Mesendoderm (in vitro differentiated cells): ENCODE data around the gene TMEM125.
A peak's percentile ranks its signal among the peaks of the same experiment; 100 is the strongest.

ENCODE experiments used
- DNase-seq: peaks from one replicate; pipeline ENCODE4 v3.0.0; 2013
- H2AK5ac ChIP-seq: 2 replicates; pipeline ENCODE4 v1.6.1; 2013; ENCODE audit warnings: low read length, inconsistent platforms
- H2BK120ac ChIP-seq: 2 replicates; pipeline ENCODE4 v1.6.1; 2013; ENCODE audit warnings: low read depth, mild to moderate bottlenecking, low read length, moderate library complexity, mixed read lengths
- H2BK15ac ChIP-seq: replicated peaks from 2 replicates; pipeline ENCODE4 v1.6.1; 2013; ENCODE audit warnings: low read depth, mild to moderate bottlenecking, moderate library complexity
- H2BK5ac ChIP-seq: 2 replicates; pipeline ENCODE4 v1.6.1; 2013; ENCODE audit warnings: low read length, inconsistent platforms
- H3K18ac ChIP-seq: 2 replicates; pipeline ENCODE4 v1.6.1; 2013; ENCODE audit warnings: mild to moderate bottlenecking, low read length, mixed read lengths
- H3K23ac ChIP-seq: one replicate; pipeline ENCODE4 v1.6.1; 2013; ENCODE audit warnings: low read length
- H3K27ac ChIP-seq: 2 replicates; pipeline ENCODE4 v1.5.1; 2013; ENCODE audit warnings: low read depth, mild to moderate bottlenecking, inconsistent platforms, low read length, moderate library complexity
- H3K27me3 ChIP-seq: 2 replicates; pipeline ENCODE4 v1.6.1; 2013; ENCODE audit warnings: low read length, control low read depth, mild to moderate bottlenecking, inconsistent platforms; ENCODE audit not compliant: insufficient read depth, poor library complexity
- H3K36me3 ChIP-seq: 2 replicates; pipeline ENCODE4 v1.6.1; 2013; ENCODE audit warnings: low read length, inconsistent platforms; ENCODE audit not compliant: control insufficient read depth, insufficient read depth
- H3K4ac ChIP-seq: one replicate; pipeline ENCODE4 v1.6.1; 2013; ENCODE audit warnings: low read depth, mild to moderate bottlenecking, low read length, moderate library complexity
- H3K4me1 ChIP-seq: 2 replicates; pipeline ENCODE4 v1.6.1; 2013; ENCODE audit warnings: low read depth, low read length, inconsistent platforms; ENCODE audit not compliant: control insufficient read depth
- H3K4me2 ChIP-seq: 2 replicates; pipeline ENCODE4 v1.6.1; 2013; ENCODE audit warnings: low read length
- H3K4me3 ChIP-seq: 2 replicates; pipeline ENCODE4 v1.5.1; 2013; ENCODE audit warnings: mild to moderate bottlenecking, low read length
- H3K56ac ChIP-seq: one replicate; pipeline ENCODE4 v1.6.1; 2013; ENCODE audit warnings: low read length
- H3K79me1 ChIP-seq: 2 replicates; pipeline ENCODE4 v1.6.1; 2013; ENCODE audit warnings: low read length, inconsistent platforms
- H3K79me2 ChIP-seq: 2 replicates; pipeline ENCODE4 v1.6.1; 2013; ENCODE audit warnings: mild to moderate bottlenecking, low read length; ENCODE audit not compliant: control insufficient read depth, insufficient read depth
- H3K9ac ChIP-seq: 2 replicates; pipeline ENCODE4 v1.6.1; 2013; ENCODE audit warnings: low read length, inconsistent platforms
- H4K5ac ChIP-seq: one replicate; pipeline ENCODE4 v1.6.1; 2013; ENCODE audit warnings: low read length
- H4K8ac ChIP-seq: one replicate; pipeline ENCODE4 v1.6.1; 2013; ENCODE audit warnings: low read depth, mild to moderate bottlenecking, control low read depth, low read length, moderate library complexity
- WGBS: extraction: QIAGEN DNeasy Blood & Tissue Kit; methylation state at CpG from one replicate; pipeline ENCODE4 v1.1.7; 2013; ENCODE audit warnings: low lambda C conversion rate, missing lambda C conversion rate; ENCODE audit not compliant: insufficient coverage; ENCODE audit errors: extremely low coverage; 5-methylcytosine and 5-hydroxymethylcytosine counted together

The TMEM125 gene

DNA sequence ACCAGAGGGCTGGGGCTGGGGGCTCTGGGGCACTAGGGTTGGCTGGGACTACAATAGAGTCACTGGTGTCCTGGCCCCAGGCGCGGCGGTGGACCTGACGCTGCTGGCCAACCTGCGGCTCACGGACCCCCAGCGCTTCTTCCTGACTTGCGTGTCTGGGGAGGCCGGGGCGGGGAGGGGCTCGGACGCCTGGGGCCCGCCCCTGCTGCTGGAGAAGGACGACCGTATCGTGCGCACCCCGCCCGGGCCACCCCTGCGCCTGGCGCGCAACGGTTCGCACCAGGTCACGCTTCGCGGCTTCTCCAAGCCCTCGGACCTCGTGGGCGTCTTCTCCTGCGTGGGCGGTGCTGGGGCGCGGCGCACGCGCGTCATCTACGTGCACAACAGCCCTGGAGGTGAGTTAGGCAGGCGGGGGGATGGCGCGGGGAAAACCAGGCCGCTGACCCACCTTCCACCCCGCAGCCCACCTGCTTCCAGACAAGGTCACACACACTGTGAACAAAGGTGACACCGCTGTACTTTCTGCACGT lies 35.1 kb downstream of the TMEM125 start:
- no peak overlapping the region for H3K23ac ChIP-seq
- no CpG with 5 or more reads among the region's 46 CpGs for WGBS
- no peaks in the 10 kb centered on the region for H3K36me3 ChIP-seq
- no peak overlapping the region for H3K4ac ChIP-seq
- H2BK5ac ChIP-seq: no peak overlapping the region
- H2BK15ac ChIP-seq: no peak overlapping the region
- H3K18ac ChIP-seq: no peak overlapping the region
- no peak for DNase-seq
- no peak overlapping the region for H3K4me2 ChIP-seq
- no peak overlapping the region for H2BK120ac ChIP-seq
- no peaks in the 10 kb centered on the region for H3K79me2 ChIP-seq
- no peak overlapping the region for H3K9ac ChIP-seq
- no peaks in the 10 kb centered on the region for H3K4me1 ChIP-seq
- no peak overlapping the region for H3K27ac ChIP-seq
- no peak overlapping the region for H4K8ac ChIP-seq
- H3K4me3 ChIP-seq: no peak overlapping the region
- no peaks in the 10 kb centered on the region for H3K79me1 ChIP-seq
- H4K5ac ChIP-seq: no peak overlapping the region
- no peak overlapping the region for H3K56ac ChIP-seq
- no peak overlapping the region for H2AK5ac ChIP-seq
- H3K27me3 ChIP-seq: no peaks in the 10 kb centered on the region

DNA sequence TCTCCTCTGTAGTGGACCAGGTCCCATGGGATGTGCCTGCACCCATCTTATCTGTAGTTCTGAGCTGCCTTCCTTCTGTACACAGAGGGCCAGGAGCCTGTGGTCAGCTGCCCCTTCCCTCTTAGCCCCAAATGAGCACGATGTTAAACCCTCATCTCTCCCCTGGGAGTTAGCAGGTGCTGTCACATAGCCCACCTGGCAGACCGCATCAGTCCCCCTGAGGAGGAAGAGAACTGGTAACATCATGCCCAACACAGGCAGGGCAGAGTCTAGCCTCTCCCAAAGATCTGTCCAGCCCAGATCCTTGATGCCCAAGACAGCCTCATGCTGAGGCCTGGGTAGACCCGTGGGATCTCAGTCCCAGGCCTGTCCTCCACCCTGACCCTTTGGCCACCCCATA lies 35.7 kb downstream of the TMEM125 start:
- H3K56ac ChIP-seq: no peak overlapping the region
- DNase-seq: no peak
- no peak overlapping the region for H2AK5ac ChIP-seq
- H4K8ac ChIP-seq: no peak overlapping the region
- H2BK120ac ChIP-seq: no peak overlapping the region
- H3K4me2 ChIP-seq: no peak overlapping the region
- no CpG with 5 or more reads among the region's 3 CpGs for WGBS
- H3K4ac ChIP-seq: no peak overlapping the region
- H3K79me2 ChIP-seq: no peaks in the 10 kb centered on the region
- no peaks in the 10 kb centered on the region for H3K36me3 ChIP-seq
- no peaks in the 10 kb centered on the region for H3K27me3 ChIP-seq
- H3K4me1 ChIP-seq: no peaks in the 10 kb centered on the region
- H3K79me1 ChIP-seq: no peaks in the 10 kb centered on the region
- H2BK15ac ChIP-seq: no peak overlapping the region
- no peak overlapping the region for H4K5ac ChIP-seq
- no peak overlapping the region for H3K9ac ChIP-seq
- H2BK5ac ChIP-seq: no peak overlapping the region
- no peak overlapping the region for H3K27ac ChIP-seq
- no peak overlapping the region for H3K23ac ChIP-seq
- no peak overlapping the region for H3K18ac ChIP-seq
- no peak overlapping the region for H3K4me3 ChIP-seq

DNA sequence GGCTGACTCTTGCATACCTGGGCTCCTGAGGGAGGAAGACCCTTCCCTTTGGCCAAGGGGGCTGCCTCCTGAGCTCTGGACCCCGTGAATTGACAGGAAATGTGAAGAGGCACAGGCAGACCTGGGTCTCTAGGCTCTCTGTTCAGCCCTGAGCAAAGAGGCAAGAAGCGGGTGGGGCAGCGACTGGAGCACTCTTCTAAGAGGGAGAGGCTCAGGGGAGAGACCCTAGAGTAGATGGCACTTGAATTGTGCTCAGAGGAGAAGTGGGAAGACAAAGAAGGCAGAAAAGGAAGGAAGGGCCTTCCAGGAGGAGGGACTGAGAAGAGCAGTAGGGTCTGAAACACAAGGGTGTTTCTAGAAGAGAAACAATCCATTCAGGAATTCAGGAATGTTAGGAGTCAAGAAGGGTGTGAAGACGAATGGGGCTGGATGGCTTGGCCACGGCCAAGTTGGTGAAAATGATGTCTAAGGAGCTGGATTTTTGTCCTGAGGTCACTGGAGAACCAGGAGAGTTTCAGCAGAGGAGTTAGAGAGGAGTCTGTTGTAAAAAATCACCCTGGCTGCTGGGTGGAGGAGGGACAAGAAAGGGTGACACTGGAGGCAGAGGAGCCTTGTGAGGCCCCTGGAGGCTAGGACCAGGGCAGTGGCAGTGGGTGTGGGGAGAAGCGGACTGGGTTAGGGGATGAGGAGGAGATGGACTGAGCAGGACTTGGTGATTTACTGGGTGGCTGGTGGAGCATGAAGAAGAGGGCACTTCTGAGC lies 36.3 kb downstream of the TMEM125 start:
- Histone ChIP-seq H3K56ac (no peak overlapping the region), H3K79me1 (no peaks in the 10 kb centered on the region), H4K8ac (no peak overlapping the region), H3K4me1 (no peaks in the 10 kb centered on the region), H2AK5ac (no peak overlapping the region), H3K36me3 (no peaks in the 10 kb centered on the region), H3K4ac (no peak overlapping the region), H2BK120ac (no peak overlapping the region), H3K27me3 (no peaks in the 10 kb centered on the region), H3K27ac (no peak overlapping the region), H3K18ac (no peak overlapping the region), H3K79me2 (no peaks in the 10 kb centered on the region), H2BK15ac (no peak overlapping the region), H2BK5ac (no peak overlapping the region), H3K9ac (no peak overlapping the region), H3K4me3 (no peak overlapping the region), H3K4me2 (no peak overlapping the region), H4K5ac (no peak overlapping the region), H3K23ac (no peak overlapping the region)
- WGBS: no CpG with 5 or more reads among the region's 6 CpGs
- DNase-seq: peak; percentile 37

DNA sequence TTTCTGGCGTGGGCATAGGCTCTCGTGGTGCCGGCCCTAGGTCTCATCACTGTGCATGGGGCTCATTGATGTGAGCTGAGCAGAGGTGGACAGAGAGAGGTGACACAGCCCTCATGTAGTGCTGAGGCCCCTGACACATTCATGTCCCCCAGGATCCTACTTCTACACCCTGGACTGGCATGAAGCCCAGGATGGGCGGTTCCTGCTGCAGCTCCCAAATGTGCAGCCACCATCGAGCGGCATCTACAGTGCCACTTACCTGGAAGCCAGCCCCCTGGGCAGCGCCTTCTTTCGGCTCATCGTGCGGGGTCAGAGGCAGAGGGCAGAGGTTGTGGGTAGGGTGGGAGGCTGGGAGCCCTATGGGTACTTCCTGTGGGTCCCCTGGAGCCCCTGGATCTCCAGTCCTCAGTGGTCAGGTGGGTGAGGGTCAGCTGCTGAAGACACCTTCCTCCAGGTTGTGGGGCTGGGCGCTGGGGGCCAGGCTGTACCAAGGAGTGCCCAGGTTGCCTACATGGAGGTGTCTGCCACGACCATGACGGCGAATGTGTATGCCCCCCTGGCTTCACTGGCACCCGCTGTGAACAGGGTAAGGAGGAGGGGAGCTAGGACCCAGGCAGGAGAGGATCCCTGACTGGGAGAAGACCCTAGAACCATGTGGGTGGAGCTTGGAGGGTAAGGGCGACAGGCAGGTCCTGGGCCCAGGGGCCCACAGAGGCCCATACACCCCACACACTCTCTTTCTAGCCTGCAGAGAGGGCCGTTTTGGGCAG lies 37.1 kb downstream of the TMEM125 start:
- Histone ChIP-seq H2BK5ac (no peak overlapping the region), H3K36me3 (no peaks in the 10 kb centered on the region), H3K79me1 (no peaks in the 10 kb centered on the region), H3K18ac (no peak overlapping the region), H3K56ac (no peak overlapping the region), H3K79me2 (no peaks in the 10 kb centered on the region), H3K4me1 (no peaks in the 10 kb centered on the region), H3K4me3 (no peak overlapping the region), H2BK120ac (no peak overlapping the region), H3K27ac (no peak overlapping the region), H3K9ac (no peak overlapping the region), H4K5ac (no peak overlapping the region), H2AK5ac (no peak overlapping the region), H2BK15ac (no peak overlapping the region), H3K23ac (no peak overlapping the region), H3K4me2 (no peak overlapping the region), H3K4ac (no peak overlapping the region), H4K8ac (no peak overlapping the region), H3K27me3 (no peaks in the 10 kb centered on the region)
- no CpG with 5 or more reads among the region's 17 CpGs for WGBS
- no peak for DNase-seq

DNA sequence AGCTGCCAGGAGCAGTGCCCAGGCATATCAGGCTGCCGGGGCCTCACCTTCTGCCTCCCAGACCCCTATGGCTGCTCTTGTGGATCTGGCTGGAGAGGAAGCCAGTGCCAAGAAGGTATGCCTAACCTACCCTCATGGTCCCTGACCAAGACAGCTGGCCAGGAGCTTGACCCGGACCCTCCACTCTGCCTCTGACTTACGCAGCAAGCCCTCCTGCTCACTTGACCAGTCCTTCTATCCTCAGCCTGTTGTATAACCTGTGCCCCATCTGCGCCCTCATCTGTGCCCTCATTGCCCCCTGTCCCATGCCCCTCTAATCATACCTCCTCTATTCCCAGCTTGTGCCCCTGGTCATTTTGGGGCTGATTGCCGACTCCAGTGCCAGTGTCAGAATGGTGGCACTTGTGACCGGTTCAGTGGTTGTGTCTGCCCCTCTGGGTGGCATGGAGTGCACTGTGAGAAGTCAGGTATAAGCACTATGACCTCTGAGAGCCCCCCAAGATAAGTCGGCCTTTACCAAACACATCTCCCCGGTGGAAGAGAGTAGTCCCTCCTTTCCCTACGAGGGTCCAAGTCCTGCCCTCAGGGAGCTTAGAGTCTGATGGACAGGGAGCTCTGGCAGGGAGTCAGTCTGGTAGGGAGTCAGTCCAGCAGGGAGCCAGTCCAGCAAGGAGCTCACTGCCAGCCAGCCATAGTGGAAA lies 37.8 kb downstream of the TMEM125 start:
- no peak overlapping the region for H2BK5ac ChIP-seq
- H3K56ac ChIP-seq: no peak overlapping the region
- no peak overlapping the region for H2BK120ac ChIP-seq
- H3K9ac ChIP-seq: no peak overlapping the region
- H3K79me1 ChIP-seq: no peaks in the 10 kb centered on the region
- no CpG with 5 or more reads among the region's 9 CpGs for WGBS
- H3K18ac ChIP-seq: no peak overlapping the region
- no peak overlapping the region for H2AK5ac ChIP-seq
- no peak overlapping the region for H4K8ac ChIP-seq
- no peaks in the 10 kb centered on the region for H3K36me3 ChIP-seq
- H4K5ac ChIP-seq: no peak overlapping the region
- H3K27ac ChIP-seq: no peak overlapping the region
- H3K4me1 ChIP-seq: no peaks in the 10 kb centered on the region
- H3K23ac ChIP-seq: no peak overlapping the region
- no peak overlapping the region for H3K4me2 ChIP-seq
- DNase-seq: no peak
- no peaks in the 10 kb centered on the region for H3K79me2 ChIP-seq
- no peak overlapping the region for H3K4ac ChIP-seq
- no peak overlapping the region for H2BK15ac ChIP-seq
- no peaks in the 10 kb centered on the region for H3K27me3 ChIP-seq
- no peak overlapping the region for H3K4me3 ChIP-seq
